Measurements from ENCODE around the gene RIMBP3B.
"Not testable (repeated sequence)": the region's sequence is repeated elsewhere in the genome, so short reads cannot be mapped to it uniquely, and the experiment has no call there.

The RIMBP3B gene, protein sequence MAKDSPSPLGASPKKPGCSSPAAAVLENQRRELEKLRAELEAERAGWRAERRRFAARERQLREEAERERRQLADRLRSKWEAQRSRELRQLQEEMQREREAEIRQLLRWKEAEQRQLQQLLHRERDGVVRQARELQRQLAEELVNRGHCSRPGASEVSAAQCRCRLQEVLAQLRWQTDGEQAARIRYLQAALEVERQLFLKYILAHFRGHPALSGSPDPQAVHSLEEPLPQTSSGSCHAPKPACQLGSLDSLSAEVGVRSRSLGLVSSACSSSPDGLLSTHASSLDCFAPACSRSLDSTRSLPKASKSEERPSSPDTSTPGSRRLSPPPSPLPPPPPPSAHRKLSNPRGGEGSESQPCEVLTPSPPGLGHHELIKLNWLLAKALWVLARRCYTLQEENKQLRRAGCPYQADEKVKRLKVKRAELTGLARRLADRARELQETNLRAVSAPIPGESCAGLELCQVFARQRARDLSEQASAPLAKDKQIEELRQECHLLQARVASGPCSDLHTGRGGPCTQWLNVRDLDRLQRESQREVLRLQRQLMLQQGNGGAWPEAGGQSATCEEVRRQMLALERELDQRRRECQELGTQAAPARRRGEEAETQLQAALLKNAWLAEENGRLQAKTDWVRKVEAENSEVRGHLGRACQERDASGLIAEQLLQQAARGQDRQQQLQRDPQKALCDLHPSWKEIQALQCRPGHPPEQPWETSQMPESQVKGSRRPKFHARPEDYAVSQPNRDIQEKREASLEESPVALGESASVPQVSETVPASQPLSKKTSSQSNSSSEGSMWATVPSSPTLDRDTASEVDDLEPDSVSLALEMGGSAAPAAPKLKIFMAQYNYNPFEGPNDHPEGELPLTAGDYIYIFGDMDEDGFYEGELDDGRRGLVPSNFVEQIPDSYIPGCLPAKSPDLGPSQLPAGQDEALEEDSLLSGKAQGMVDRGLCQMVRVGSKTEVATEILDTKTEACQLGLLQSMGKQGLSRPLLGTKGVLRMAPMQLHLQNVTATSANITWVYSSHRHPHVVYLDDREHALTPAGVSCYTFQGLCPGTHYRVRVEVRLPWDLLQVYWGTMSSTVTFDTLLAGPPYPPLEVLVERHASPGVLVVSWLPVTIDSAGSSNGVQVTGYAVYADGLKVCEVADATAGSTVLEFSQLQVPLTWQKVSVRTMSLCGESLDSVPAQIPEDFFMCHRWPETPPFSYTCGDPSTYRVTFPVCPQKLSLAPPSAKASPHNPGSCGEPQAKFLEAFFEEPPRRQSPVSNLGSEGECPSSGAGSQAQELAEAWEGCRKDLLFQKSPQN (N-terminal part only)

DNA sequence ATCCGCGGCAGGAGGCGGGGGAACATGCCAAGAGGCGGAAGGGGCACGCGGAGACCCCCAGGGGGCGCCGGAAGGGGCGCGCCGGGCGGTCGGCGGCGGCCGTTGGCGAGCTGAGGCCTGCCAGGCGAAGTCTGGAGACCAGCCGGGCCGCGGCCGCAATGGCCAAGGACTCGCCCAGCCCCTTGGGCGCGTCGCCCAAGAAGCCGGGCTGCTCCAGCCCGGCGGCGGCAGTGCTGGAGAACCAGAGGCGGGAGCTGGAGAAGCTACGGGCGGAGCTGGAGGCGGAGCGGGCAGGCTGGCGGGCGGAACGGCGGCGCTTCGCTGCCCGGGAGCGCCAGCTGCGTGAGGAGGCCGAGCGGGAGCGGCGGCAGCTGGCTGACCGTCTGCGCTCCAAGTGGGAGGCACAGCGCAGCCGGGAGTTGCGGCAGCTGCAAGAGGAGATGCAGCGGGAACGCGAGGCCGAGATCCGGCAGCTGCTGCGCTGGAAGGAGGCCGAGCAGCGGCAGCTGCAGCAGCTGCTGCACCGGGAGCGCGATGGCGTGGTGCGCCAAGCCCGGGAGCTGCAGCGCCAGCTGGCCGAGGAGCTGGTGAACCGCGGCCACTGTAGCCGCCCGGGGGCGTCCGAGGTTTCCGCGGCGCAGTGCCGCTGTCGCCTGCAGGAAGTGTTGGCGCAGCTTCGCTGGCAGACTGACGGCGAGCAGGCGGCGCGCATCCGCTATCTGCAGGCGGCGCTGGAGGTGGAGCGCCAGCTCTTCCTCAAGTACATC, at the start of gene RIMBP3B:
Gene RIMBP3B, plus strand, starts transcription at position 51 of the 767 bp plus-strand sequence. Its CDS starts 108 bp downstream, at position 159.
- not testable (repeated sequence) for DNase-seq

DNA sequence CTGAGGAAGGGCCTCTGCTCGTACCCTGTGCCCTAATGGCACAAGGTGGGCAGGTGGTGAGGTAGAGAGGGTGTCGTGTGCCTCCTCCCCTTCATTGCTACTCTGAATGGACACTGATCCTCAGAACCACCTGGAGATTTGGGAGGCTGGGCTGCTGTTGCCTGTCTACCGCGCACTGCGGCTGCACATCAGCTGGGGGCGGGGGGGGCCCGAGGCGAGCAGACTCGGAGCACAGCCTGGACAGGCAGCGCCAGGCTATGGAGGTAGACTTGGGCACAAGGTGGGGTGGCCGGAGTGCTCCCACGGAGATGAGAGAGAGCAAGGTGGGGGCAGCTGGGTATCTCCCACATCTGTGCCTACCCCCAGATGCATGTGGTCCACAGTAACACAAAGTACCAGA, 26.0 kb upstream of the RIMBP3B start:
- not testable (repeated sequence) for DNase-seq

DNA sequence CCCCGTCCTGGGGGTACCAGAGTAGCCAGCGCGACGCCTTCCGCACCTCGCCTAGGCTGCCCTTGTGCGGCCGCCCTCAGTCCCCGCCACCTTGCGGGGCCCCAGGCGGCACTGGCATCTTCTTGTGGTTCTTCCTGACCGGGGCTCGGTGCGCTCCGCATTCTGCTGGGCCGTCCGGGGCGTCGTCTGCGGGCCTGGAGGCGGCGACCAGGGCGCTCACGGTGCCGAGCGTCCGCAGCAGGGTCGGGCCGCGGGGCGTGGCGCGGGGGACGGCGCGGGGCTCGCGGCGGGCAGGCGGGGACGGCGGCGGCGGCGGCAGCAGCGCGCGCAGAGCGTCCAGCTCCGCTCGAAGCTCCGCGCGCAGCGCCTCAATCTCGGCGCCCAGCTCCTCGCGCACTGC, 23.0 kb upstream of the RIMBP3B start:
- DNase-seq = not testable (repeated sequence)

DNA sequence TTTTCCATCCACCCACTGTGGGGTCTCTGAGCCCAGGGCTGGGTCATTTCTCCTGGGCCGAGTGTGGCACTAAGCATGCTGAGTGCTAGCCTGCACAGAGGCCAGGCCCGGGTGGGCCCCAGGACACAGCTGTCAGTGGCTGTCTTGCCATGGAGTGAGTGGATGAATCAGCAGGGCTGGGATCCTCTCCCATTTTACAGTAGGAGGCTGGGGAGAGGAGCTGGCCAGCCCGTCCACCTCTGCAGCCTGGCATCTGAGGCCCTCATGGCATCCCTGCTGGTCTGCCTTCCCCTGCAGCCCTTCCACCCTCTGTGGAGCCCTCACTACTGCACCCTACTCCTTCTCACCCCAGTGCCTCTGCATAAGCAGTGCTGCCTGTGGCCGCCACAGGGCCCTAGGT, 21.1 kb upstream of the RIMBP3B start:
- not testable (repeated sequence) for DNase-seq

DNA sequence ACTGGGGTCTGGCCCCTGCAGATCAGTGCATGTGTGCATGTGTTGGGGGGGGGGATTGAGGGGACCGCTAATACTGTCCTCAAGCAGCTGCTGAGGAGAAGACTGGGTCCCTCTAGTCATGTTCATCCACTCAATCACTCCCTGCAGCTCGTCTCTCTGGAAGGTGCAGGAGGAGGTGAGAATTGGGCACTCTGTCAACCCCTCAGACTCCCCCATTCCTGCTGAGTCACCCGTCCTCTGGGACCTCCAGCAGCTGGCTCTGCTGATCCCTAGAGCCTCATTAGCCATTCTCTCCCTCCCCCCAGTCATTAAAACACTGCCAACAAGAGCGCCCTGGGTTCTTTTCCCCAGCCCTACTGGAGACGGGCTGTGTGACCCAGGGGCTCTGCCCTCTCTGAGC, 20.5 kb upstream of the RIMBP3B start:
- DNase-seq = not testable (repeated sequence)

DNA sequence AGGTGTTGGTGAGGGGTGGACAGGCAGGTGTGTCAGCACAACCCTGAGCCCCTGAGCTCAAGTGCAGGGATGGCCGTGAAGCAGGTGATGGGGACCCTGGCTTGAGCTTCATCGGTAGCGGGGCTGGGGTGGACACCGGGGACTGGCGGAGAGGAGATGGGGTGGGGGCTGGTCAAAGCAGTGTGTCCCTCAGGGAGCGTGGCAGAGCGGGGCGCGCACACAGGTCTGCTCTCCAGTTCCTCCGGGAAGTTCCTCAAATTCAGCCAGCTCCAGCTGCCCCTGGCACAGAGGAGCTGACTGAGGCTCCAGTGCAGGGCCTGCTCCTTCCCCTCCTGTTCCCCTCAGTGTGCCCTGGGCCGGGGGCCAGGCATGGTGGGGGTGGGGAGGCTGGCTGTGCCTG, 19.7 kb upstream of the RIMBP3B start:
- DNase-seq = not testable (repeated sequence)

DNA sequence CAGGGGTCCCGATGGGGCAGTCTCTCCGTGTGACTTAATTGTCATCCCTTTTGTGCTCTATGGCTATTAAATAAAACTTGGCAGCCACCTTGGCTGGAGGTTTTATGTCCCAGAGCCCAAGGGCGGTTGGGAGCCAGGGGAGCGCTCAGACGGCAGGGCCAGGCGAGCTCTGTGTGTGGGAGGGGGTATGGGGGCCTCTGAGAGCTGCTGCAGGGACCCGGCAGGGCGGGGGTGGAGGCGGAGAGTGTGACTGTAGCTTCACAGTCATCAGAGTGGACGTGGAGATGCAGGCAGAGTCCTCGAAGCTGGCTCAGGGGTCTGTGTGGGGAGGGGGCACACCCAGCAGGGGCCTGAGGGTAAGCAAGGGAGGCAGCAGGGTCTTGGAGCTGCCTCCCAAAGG, 19.2 kb upstream of the RIMBP3B start:
- DNase-seq = not testable (repeated sequence)

DNA sequence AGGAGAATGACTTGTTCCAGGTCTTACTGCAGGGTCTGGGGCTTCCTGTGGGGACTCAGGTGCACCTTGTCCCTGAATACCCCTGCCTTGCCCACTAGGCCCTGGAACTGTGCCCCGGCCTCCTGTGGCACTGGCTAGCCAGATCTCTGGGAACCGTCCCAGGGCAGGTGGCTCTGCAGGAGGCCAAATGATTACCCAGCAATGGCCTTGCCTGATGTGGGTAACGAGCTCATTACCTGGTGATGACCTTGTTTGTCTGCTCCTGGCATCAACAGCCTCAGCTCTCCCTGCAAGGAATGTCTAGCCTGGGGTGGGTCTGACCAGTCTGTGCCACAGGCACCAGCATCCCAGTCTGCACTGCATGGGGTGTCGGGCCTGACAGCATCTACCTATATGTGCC, 18.2 kb upstream of the RIMBP3B start:
- DNase-seq = not testable (repeated sequence)

DNA sequence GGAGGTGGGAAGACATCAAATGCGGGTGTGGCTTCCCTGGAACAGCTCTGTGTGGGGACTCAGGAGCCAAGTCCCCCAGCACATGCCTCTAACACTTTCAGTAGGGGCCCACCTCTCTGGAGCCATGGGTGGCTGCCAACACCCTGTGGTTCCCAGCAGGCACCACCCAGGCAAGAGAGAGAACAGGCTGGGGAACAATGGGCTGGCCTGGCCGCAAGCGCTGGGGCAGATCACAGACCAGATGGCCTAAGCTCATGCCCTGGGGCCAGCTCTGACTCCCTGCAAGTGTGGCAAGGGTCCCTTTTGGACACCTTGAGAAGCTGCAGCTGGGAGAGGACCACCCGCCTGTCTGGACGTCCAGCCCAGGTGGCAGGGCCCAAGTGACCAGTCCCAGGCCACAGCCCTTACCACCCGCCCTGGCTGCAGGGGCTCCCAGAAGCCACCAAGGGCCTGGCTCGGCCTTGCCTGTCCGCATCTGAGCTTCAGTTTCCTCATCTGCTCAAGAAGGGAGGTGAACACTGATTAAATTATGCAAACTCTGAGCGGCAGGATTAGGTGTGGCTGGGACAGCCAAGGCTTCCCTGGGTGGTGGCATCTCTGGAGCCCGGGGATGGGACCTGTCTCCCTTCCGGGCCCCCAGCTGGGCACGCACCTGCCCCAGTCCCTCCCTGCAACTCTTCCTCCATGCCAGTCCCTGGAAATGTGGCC, 14.8 kb upstream of the RIMBP3B start:
- not testable (repeated sequence) for DNase-seq

DNA sequence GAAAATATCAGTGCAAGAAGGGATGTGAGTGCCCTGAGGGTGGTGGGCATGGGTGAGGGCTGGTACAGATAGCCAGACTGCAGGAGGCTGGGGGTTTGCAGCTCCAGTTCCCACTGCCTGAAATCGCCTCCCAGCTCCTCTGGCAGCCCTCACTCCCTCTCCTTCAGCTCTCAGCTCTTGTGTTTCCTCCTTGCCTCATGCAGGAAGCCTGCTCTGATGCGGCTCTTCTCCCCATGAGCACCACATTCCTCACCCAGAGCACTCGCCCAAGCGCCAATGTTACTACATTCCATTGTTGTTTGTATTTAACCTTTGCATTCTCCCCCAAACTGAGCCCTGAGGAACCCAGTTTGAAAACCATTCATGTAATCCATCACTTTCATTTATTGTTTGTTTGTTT, 7.7 kb upstream of the RIMBP3B start:
- not testable (repeated sequence) for DNase-seq

DNA sequence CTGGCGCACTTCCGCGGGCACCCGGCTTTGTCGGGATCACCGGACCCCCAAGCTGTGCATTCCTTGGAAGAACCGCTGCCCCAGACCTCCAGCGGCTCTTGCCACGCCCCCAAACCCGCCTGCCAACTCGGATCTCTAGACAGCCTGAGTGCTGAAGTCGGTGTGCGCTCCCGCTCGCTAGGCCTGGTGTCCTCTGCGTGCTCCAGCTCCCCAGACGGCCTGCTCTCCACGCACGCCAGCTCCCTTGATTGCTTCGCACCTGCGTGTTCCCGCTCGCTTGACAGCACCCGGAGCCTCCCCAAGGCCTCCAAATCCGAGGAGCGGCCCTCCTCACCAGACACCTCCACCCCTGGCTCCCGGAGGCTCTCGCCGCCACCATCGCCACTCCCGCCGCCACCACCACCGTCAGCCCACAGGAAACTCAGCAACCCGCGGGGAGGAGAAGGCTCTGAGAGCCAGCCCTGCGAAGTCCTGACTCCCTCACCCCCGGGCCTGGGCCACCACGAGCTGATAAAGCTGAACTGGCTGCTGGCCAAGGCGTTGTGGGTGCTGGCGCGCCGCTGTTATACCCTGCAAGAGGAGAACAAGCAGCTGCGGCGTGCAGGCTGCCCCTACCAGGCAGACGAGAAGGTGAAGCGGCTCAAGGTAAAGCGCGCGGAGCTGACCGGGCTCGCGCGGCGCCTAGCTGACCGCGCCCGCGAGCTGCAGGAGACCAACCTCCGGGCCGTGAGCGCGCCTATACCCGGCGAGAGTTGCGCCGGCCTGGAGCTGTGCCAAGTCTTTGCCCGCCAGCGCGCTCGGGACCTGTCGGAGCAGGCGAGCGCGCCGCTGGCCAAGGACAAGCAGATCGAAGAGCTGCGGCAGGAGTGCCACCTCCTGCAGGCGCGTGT, 1.2 kb downstream of the RIMBP3B start:
- not testable (repeated sequence) for DNase-seq

DNA sequence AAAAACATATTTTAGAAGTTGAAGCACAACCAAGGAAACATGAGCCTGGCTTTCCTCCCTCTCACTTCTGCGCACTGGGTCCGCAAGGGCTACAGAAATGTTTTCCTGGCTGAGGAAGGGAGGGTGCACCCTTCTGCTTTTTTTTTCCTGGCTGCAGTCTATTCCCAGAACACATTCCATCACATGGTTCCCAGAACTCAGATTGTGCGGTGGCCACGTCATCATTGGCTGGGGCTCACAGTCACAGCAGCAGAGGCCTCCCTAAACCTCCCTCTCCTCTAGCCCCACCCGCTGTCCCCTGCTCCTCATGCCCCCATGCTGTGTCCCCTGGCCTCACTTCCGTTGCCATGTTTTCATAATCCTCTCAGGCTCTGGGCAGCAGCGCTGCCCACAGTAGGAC, 5.9 kb downstream of the RIMBP3B start:
- DNase-seq = not testable (repeated sequence)

DNA sequence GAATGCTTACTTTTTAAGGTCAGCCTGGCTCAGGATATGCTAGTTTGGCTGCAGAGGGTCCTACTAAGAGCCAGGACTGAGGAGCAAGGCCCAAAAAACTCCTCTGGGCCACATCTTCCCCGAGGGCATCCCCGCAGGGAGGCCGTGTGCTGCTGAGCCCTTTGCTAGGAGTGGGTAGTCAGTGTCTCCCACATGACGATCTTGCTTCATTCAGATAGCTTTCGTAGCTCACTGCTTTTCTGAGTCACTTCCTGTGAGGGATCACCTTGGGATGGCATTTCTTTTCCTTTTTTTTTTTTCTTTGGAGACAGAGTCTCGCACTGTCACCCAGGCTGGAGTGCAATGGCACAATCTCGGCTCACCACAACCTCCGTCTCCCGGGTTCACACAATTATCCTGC, 6.5 kb downstream of the RIMBP3B start:
- not testable (repeated sequence) for DNase-seq

DNA sequence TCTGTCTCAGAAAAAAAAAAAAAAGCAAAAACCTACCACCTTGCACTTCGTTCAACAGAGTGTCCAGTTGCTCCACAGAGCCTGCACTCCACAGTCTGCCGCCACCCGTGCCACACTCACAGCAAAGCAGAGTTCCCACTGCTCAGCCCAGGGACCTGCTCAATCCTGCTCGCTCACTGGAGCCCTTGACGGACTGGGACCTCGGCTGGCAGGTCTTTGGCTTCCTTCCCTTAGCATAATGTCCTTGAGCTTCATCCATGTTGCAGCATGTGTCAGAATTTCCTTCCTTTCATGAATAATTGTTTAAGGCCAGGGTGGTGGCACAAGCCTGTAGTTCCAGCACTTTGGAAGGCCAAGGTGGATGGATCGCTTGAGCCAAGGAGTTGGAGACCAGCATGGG, 11.1 kb downstream of the RIMBP3B start:
- DNase-seq = not testable (repeated sequence)

DNA sequence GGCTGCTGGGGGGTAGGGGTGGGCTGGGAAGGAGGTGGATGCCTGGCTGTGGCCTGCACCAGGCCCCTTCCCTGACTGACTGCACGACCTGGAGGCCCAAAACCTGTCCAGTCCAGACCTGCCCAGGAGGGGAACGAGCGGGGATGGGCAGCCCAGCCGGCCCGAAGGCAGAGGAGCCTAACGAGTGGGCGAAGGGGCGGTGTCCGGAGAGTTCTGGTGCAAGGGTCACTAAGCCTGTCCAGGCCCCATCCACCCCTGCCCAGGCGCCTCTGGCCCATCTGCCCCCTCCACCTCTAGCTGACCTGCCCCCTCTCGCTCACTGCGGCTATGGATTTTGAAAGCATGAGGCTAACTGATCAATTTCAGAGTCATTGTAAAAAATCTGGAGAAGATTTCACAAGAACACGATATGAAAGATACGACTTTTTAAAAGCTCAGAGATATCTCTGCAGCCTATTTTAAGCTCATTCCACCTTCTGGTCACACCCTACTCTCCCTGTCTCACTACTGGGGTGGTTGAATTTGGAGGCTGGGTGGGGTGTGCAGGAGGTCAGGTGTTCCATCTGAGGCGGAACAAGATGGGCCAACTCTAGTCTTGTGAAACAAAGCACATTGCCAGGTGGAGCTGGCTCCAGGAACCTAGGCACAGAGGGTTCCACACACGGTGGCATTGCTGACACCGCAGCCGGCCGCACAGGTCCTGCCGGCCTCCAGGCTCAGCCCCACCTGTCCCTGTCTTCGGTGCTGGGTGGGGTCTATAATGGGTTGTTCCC, 17.8 kb downstream of the RIMBP3B start:
- DNase-seq = not testable (repeated sequence)

DNA sequence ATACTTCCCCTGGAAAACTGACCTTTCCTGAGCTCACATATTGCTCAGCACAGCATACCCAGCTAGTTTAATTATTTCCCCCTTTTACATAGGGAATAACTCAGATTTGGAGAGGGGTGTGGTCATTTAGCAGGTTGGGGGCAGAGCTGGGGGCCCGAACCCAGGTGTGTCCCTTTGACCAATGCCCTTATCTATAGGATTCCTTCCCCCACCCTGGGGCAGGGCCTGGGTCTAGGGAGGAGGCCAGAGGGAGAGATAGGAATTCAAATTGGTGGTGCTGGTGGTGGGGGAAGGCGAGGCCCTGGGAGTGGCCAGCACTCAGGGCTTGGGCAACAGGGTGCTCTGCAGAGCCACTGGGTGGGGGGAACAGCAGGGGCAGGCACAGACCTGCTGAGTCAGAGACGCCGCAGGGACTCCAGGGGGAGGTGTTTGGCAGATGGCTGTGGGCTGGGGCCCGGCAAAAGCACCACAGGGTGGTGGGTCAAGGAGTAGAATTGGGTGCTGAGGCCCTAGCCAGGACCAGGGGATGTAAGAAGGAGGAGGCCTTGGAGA, 19.3 kb downstream of the RIMBP3B start:
- not testable (repeated sequence) for DNase-seq

DNA sequence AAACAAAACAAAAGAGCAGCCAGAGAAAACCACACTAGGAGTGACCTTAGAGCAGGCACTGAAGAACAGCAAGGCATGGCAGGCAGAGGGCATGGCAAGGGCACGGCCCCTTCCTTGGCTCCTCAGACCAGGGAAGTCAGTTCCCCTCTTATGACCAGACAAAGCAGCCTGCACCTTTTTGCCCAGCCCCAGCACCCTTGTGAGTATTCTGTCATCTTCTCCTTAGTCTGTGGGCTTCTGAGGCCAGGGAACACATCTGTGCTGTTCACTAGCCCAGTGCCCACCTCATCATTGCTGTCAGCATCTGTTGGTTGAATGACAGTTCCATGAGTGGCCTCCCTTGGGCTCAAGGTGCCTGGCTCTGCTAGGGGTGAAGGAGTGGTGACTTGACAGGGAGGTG, 23.6 kb downstream of the RIMBP3B start:
- not testable (repeated sequence) for DNase-seq

DNA sequence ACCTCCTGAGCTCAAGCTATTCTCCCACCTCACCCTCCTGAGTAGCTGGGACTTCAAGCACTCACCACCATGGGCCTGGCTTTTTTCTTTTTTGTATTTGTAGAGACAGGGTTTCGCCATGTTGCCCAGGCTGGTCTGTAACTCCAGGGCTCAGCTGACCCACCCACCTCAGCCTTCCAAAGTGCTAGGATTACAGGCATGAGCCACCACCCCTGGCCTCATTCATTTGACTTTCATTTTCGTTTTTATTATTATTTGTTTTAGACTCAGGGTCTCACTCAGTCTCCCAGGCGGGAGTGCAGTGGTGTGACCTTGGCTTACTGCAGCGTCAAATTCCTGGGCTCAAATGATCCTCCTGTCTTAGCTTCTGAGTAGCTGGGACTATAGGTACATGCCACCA, 24.2 kb downstream of the RIMBP3B start:
- not testable (repeated sequence) for DNase-seq

DNA sequence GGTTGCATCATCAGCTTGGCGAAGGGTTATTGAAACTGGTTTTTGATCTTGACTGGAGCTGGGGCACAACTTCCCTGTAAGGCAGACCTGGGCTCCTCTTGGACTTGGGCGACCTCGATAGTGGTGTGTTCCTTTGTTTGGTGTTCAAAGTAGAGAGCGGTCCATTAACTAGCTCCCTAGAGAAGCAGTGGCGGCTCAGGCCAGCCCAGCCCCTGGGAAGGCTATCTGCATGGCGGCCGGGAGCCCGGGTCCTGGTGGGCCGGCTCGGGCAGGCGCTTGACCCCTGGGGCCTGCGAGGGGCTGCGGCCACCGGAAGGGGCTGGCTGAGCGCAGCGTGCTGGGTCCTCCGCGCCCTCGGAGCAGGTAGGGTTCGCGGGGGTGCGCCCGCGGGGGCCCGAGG, 32.8 kb downstream of the RIMBP3B start:
- not testable (repeated sequence) for DNase-seq

Measured in hematopoietic multipotent progenitor cell treated with erythropoietin and hydrocortisone succinate and interleukin-3 and kit ligand, for 4 days (in vitro differentiated cells).